HepG2 (cell line): ENCODE results near the gene SOAT2. TPM values are rescaled to one million over a fixed set of nuclear protein-coding genes. Genes with fewer than 3 reads are reported as not detected.

Source experiments
- ATAC-seq: fragments of 200-7000 bp; cut with Tn5 transposase; 3 replicates; pipeline ENCODE4 v1.9.1; 2020; ENCODE audit warnings: mild to moderate bottlenecking, moderate library complexity
- BruUV-seq: library from RNA; stranded (reverse); fragments of 400-500 nt; replicated peaks from 2 replicates; lab custom pipeline; 2021; lab: Mats Ljungman, UMichigan
- CTCF ChIA-PET: fragments of 300-600 bp; formaldehyde crosslinking; extraction: SDS; loops from one replicate; lab custom pipeline; 2021; ENCODE audit warnings: low total read pairs, inconsistent platforms, low intra/inter-chr PET ratio; lab: Yijun Ruan, JAX
- POLR2A ChIA-PET: fragments of 350-600 bp; sonication (Branson Sonifier 250); formaldehyde crosslinking; loops from one replicate; lab custom pipeline; 2020; ENCODE audit warnings: antibody characterized with exemption, inconsistent platforms; lab: Yijun Ruan, JAX
- DNase-seq: peaks from one replicate; pipeline ENCODE4 v3.0.0-alpha.2; 2015; ENCODE audit warnings: low spot score
- FAIRE-seq: peaks from 3 replicates; lab custom pipeline; 2011; peaks lifted over from hg19 to GRCh38; lab: Jason Lieb, UNC
- H2AFZ ChIP-seq: one replicate; pipeline ENCODE4 v1.6.1; 2011; ENCODE audit warnings: low read length, inconsistent platforms
- H3K27ac ChIP-seq: fragments of 300-600 bp; 3 replicates; pipeline ENCODE4 v1.8.0; 2011; ENCODE audit warnings: mixed run types, mild to moderate bottlenecking, mixed read lengths, low read length, inconsistent platforms; ENCODE audit not compliant: insufficient read depth; ENCODE audit errors: extremely low read length
- H3K27me3 ChIP-seq, 2 experiments: fragments of 200-600 bp in 1 of 2; 2 replicates in 1 of 2; 3 replicates in 1 of 2; pipeline versions ENCODE4 v1.6.0 to v1.8.0; 2011; ENCODE audit warnings: low read length in 2 of 2, mild to moderate bottlenecking in 2 of 2, moderate library complexity in 2 of 2, inconsistent platforms in 1 of 2; ENCODE audit not compliant: insufficient read depth in 2 of 2, control insufficient read depth in 1 of 2
- H3K36me3 ChIP-seq, 2 experiments: fragments of 200-600 bp in 1 of 2; replicated peaks in 1 of 2; 2 replicates in 1 of 2; 3 replicates in 1 of 2; pipeline versions ENCODE4 v1.5.1 to v1.8.0; 2011; ENCODE audit warnings: low read length in 2 of 2, inconsistent platforms in 1 of 2; ENCODE audit not compliant: insufficient read depth in 2 of 2, control insufficient read depth in 1 of 2
- H3K4me1 ChIP-seq: 2 replicates; pipeline ENCODE4 v1.5.1; 2012; ENCODE audit warnings: low read length, inconsistent platforms; ENCODE audit not compliant: insufficient read depth
- H3K4me2 ChIP-seq: 2 replicates; pipeline ENCODE4 v1.6.0; 2011; ENCODE audit warnings: low read depth, low read length, inconsistent platforms
- H3K4me3 ChIP-seq, 3 experiments: fragments of 200-600 bp in 1 of 3; sonication (generic), shearing (Covaris generic) in 1 of 3; replicated peaks in 1 of 3; 2 replicates each; pipeline ENCODE4 v1.5.1; 2011 to 2016; ENCODE audit warnings: low read length in 3 of 3, inconsistent platforms in 2 of 3, low read depth in 2 of 3, mild to moderate bottlenecking in 2 of 3, control low read depth in 1 of 3, mixed read lengths in 1 of 3; ENCODE audit not compliant: insufficient read depth in 1 of 3
- H3K79me2 ChIP-seq: one replicate; pipeline ENCODE4 v1.6.1; 2011; ENCODE audit warnings: low read length, inconsistent platforms; ENCODE audit not compliant: insufficient read depth
- H3K9ac ChIP-seq: 2 replicates; pipeline ENCODE4 v1.6.0; 2011; ENCODE audit warnings: mild to moderate bottlenecking, low read depth, low read length, inconsistent platforms; ENCODE audit not compliant: insufficient read depth
- H3K9me3 ChIP-seq: 2 replicates; pipeline ENCODE4 v1.5.1; 2012; ENCODE audit warnings: mild to moderate bottlenecking, low read length
- H4K20me1 ChIP-seq: 2 replicates; pipeline ENCODE4 v1.6.0; 2011; ENCODE audit warnings: inconsistent platforms, mild to moderate bottlenecking, low read length, moderate library complexity; ENCODE audit not compliant: insufficient read depth
- AGO2 ChIP-seq: fragments of 200-400 bp; formaldehyde crosslinking; optimal IDR thresholded peaks from 2 replicates; pipeline ENCODE3; 2017; ENCODE audit warnings: mild to moderate bottlenecking, low read depth, low read length, moderate library complexity
- JARID2 ChIP-seq: sonication (generic); formaldehyde crosslinking; IDR thresholded peaks from 2 replicates; pipeline ENCODE4 v1.8.1; 2023; ENCODE audit warnings: missing genetic modification reagents, inconsistent platforms; ENCODE audit not compliant: insufficient replicate concordance
- MBD4 ChIP-seq: IDR thresholded peaks from 2 replicates; pipeline ENCODE4 v1.6.1; 2012; ENCODE audit warnings: low read length, inconsistent platforms, borderline replicate concordance
- NBN ChIP-seq: fragments of 450-650 bp; conservative IDR thresholded peaks from 2 replicates; pipeline ENCODE4 v1.6.1; 2017
- NFIC ChIP-seq: IDR thresholded peaks from 2 replicates; pipeline ENCODE4 v1.6.1; 2012; ENCODE audit warnings: mild to moderate bottlenecking, low read length, inconsistent platforms
- POLR2A ChIP-seq, 2 experiments: IDR thresholded peaks; 2 replicates each; pipeline ENCODE4 v1.6.1; 2011; ENCODE audit warnings: low read depth in 2 of 2, low read length in 2 of 2, mild to moderate bottlenecking in 1 of 2, moderate library complexity in 1 of 2; ENCODE audit not compliant: insufficient read depth in 1 of 2
- SMARCC2 ChIP-seq: fragments of 450-650 bp; IDR thresholded peaks from 2 replicates; pipeline ENCODE4 v1.6.1; 2017; ENCODE audit warnings: antibody characterized with exemption, mild to moderate bottlenecking
- ZNF441 ChIP-seq: sonication (generic); formaldehyde crosslinking; IDR thresholded peaks from 2 replicates; pipeline ENCODE4 v1.7.0; 2021; ENCODE audit warnings: missing genetic modification reagents, borderline replicate concordance
- ZNF678 ChIP-seq: sonication (generic); formaldehyde crosslinking; IDR thresholded peaks from 2 replicates; pipeline ENCODE4 v1.4.0; 2020; ENCODE audit warnings: mild to moderate bottlenecking, missing genetic modification reagents
- WGBS: methylation state at CpG from one replicate; pipeline ENCODE4 v1.1.6; 2017; ENCODE audit warnings: low lambda C conversion rate; 5-methylcytosine and 5-hydroxymethylcytosine counted together
- in situ Hi-C: cut with HindIII; loops from 2 replicates; pipeline ENCODE4 v1.10.0; 2017; ENCODE audit warnings: low pct_unique_long_range_greater_than_20kb; ENCODE audit not compliant: extremely low pct_ligation_motif_present
- intact Hi-C: fragments of 100-400 bp; cut with micrococcal nuclease; formaldehyde crosslinking; loops from one replicate; pipeline ENCODE4 v1.10.0; 2022; ENCODE audit not compliant: unreplicated experiment
- polyA plus RNA-seq, 8 experiments: library from polyadenylated mRNA; depleted of rRNA in 3 of 8; stranded (reverse) in 7 of 8; unstranded in 1 of 8; fragments of >200 nt; fragmentation: Illumina TruSeq in 4 of 8; extraction: Trizol in 4 of 8; gene quantifications; 2 replicates each; pipeline versions ENCODE4 v1.2.1 to v1.2.3, GENCODE V29; 2011 to 2016; ENCODE audit warnings: low read depth in 4 of 8, missing spikeins in 1 of 8, mixed read lengths in 1 of 8; ENCODE audit not compliant: insufficient read depth in 1 of 8
- total RNA-seq, 5 experiments: library from RNA; depleted of rRNA; stranded (reverse); fragments of >200 nt; fragmentation: Illumina TruSeq; extraction: Trizol; gene quantifications; 2 replicates each; pipeline ENCODE4 v1.2.3, GENCODE V29; 2016; ENCODE audit warnings: low read depth in 1 of 5
- TF ChIP-seq, protein P1 (sequence below): IDR thresholded peaks from 2 replicates; pipeline ENCODE4 v1.4.0; 2020; ENCODE audit warnings: mild to moderate bottlenecking, missing genetic modification reagents
- TF ChIP-seq, protein P2 (sequence below): IDR thresholded peaks from 2 replicates; pipeline ENCODE4 v1.6.1; 2012; ENCODE audit warnings: low read depth, low read length, improper control_type of control experiment

Gene SOAT2
- total and polyA plus RNA-seq, 2 of the 13 experiments (the other 11 are each of a cell fraction or from before 2014, with no cell fraction given): 14.9 to 108 TPM

DNA sequence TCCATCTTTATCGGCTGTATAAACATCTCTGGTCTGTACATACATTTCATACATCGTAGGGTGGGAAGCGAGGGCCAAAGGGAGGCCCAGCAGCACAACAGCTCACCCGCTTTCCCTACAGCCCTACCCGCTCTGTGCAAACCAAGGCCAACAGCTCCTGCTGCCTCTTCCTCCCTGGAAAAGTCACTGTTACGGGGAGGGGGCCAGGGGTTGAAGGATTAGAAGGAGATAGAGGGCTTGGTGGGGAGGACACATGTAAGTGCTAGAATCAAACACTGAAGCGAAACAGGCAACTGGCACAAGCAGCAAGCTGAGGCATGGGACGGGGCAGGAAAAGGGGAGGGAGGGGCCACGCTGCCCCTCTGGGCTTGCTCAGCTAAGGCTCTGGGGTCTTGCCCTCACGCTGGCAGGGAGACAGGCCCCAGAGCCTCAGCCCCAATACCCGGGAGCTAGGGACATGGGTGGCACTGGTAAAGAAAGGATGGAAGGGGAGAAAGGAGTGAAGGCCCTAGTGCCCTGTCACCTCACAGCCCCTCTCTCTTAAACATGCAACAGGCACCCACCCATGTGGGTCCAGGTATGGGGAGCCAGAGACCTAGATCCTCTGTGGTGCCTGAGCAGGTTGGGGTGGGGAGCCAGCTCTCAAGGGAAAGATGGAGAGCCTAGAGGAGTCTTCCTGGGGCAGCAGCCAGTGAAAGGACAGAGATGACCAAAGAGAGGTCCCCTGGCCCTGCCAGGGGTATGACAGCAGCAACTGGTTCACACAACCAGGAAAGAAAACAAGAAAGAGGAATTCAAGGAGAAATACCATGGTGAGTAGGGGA, 38.5 kb upstream of the SOAT2 start:
- 97% methylated on average over 11 of the region's 11 CpGs for WGBS
- Histone ChIP-seq H4K20me1 (no peaks in the 10 kb centered on the region), H3K4me1 (peaks cover 35% of the 10 kb centered on the region), H3K4me2 (no peak overlapping the region), H3K9ac (no peak overlapping the region), H3K36me3 (peaks cover 0 to 18% of the 10 kb centered on the region in 2 experiments; a peak in 2 of 5 replicates), H3K79me2 (no peaks in the 10 kb centered on the region), H3K4me3 (no peak overlapping the region), H3K9me3 (no peaks in the 10 kb centered on the region), H3K27ac (no peak overlapping the region), H2AFZ (no peak overlapping the region), H3K27me3 (no peaks in the 10 kb centered on the region)
- intact Hi-C loops: no loop called here
- POLR2A ChIA-PET: interaction anchor here (1.1 to 4.6 kb wide), 7 partner anchors 10 to 256 kb away, joined by 3 to 47 read pairs (median 10); partner anchors contain the start of genes AAAS, SOAT2 and SPRYD3
- ATAC-seq (no peak), FAIRE-seq (no peak), DNase-seq (no peak)
- no peak for TF ChIP-seq ZNF441 (CRISPR knock-in tag)
- TF ChIP-seq, protein P1, sequence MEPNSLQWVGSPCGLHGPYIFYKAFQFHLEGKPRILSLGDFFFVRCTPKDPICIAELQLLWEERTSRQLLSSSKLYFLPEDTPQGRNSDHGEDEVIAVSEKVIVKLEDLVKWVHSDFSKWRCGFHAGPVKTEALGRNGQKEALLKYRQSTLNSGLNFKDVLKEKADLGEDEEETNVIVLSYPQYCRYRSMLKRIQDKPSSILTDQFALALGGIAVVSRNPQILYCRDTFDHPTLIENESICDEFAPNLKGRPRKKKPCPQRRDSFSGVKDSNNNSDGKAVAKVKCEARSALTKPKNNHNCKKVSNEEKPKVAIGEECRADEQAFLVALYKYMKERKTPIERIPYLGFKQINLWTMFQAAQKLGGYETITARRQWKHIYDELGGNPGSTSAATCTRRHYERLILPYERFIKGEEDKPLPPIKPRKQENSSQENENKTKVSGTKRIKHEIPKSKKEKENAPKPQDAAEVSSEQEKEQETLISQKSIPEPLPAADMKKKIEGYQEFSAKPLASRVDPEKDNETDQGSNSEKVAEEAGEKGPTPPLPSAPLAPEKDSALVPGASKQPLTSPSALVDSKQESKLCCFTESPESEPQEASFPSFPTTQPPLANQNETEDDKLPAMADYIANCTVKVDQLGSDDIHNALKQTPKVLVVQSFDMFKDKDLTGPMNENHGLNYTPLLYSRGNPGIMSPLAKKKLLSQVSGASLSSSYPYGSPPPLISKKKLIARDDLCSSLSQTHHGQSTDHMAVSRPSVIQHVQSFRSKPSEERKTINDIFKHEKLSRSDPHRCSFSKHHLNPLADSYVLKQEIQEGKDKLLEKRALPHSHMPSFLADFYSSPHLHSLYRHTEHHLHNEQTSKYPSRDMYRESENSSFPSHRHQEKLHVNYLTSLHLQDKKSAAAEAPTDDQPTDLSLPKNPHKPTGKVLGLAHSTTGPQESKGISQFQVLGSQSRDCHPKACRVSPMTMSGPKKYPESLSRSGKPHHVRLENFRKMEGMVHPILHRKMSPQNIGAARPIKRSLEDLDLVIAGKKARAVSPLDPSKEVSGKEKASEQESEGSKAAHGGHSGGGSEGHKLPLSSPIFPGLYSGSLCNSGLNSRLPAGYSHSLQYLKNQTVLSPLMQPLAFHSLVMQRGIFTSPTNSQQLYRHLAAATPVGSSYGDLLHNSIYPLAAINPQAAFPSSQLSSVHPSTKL (CRISPR knock-in tag): no peak
- TF ChIP-seq MBD4: no peak
- 0 out of 4 replicates have a peak, but pooled peaks of 1 of the 2 experiments have one; percentile 9 for TF ChIP-seq POLR2A (IDR thresholded peaks at IDR 0.05; ENCODE audit: insufficient read depth in 1 of 2, low read depth in 2 of 2, low read length in 2 of 2)
- TF ChIP-seq NBN: no peak
- no peak for TF ChIP-seq SMARCC2
- TF ChIP-seq JARID2: no peak
- no peak for TF ChIP-seq ZNF678 (CRISPR knock-in tag)
- TF ChIP-seq NFIC: no peak
- TF ChIP-seq AGO2: peak; percentile 14
- TF ChIP-seq, protein P2, sequence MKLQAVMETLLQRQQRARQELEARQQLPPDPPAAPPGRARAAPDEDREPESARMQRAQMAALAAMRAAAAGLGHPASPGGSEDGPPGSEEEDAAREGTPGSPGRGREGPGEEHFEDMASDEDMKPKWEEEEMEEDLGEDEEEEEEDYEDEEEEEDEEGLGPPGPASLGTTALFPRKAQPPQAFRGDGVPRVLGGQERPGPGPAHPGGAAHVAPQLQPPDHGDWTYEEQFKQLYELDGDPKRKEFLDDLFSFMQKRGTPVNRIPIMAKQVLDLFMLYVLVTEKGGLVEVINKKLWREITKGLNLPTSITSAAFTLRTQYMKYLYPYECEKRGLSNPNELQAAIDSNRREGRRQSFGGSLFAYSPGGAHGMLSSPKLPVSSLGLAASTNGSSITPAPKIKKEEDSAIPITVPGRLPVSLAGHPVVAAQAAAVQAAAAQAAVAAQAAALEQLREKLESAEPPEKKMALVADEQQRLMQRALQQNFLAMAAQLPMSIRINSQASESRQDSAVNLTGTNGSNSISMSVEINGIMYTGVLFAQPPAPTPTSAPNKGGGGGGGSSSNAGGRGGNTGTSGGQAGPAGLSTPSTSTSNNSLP: no peak
- BruUV-seq: no TSS peak
- CTCF ChIA-PET: interaction anchor here (2.3 kb wide), 1 partner anchor 35 kb away, joined by 36 read pairs; no protein-coding TSS in a partner anchor
- in situ Hi-C loops: loop anchor here (5.0 kb wide), 2 partner anchors 37 to 127 kb away; partner anchors contain the start of gene SOAT2
